Measurements from ENCODE around the gene WNT2.

The WNT2 gene

DNA sequence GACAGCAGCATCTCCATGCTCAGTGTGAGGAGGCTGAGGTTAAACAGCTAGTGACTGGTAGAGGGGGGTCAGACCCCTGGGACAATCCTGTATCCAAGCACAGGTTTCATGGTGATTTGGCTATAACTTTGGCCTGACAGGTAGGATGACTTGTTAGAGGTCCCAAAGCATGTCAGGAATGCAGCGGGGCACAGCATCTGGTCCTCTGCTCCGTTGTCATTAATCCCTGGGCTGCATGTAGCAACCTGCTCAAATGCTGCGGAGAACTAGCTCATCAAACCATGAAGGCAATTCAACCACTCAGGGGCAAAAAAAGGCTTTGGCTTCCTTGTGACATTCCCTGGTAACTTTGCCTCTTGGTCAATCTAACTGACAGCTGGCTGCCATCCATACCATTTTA, 26.8 kb downstream of the WNT2 start:
- Histone ChIP-seq H3K27ac (ENCODE audit: poor library complexity, severe bottlenecking) (no peak overlapping the region), H3K36me3 (ENCODE audit: low read depth) (no peaks in the 10 kb centered on the region), H3K4me1 (ENCODE audit: insufficient read depth, poor library complexity, severe bottlenecking) (no peaks in the 10 kb centered on the region), H3K9me3 (ENCODE audit: severe bottlenecking) (no peaks in the 10 kb centered on the region), H3K4me3 (ENCODE audit: severe bottlenecking) (no peak overlapping the region), H3K27me3 (ENCODE audit: insufficient read depth, poor library complexity, severe bottlenecking) (no peaks in the 10 kb centered on the region)
- ATAC-seq (ENCODE audit: low read depth) (peak; percentile 65; the same call in 2 of the 3 replicates), DNase-seq (ENCODE audit: low spot score) (no peak)
- TF ChIP-seq, protein P1, sequence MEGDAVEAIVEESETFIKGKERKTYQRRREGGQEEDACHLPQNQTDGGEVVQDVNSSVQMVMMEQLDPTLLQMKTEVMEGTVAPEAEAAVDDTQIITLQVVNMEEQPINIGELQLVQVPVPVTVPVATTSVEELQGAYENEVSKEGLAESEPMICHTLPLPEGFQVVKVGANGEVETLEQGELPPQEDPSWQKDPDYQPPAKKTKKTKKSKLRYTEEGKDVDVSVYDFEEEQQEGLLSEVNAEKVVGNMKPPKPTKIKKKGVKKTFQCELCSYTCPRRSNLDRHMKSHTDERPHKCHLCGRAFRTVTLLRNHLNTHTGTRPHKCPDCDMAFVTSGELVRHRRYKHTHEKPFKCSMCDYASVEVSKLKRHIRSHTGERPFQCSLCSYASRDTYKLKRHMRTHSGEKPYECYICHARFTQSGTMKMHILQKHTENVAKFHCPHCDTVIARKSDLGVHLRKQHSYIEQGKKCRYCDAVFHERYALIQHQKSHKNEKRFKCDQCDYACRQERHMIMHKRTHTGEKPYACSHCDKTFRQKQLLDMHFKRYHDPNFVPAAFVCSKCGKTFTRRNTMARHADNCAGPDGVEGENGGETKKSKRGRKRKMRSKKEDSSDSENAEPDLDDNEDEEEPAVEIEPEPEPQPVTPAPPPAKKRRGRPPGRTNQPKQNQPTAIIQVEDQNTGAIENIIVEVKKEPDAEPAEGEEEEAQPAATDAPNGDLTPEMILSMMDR (IDR thresholded peaks at IDR 0.05; ENCODE audit: poor library complexity, severe bottlenecking) = no peak

DNA sequence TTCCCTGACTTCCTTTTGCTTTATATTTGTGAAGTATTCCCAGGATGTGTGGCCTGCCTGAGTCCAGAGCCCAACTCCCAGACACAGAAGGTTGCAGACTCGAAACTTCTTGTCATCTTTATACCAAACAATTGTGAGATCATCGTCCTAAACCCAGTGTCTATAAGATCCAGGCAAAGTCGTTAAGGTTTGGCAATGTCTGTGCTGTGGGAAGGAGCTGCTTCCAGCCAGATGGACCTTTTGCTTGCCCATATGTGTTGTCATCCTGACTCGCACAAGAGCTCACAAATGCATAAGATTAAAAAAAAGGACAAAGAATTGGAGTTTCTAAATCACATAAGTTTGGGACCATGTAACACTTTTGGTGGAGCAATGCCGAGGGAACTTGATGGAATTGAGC, 37.0 kb downstream of the WNT2 start:
- H3K9me3 ChIP-seq (ENCODE audit: severe bottlenecking) = no peaks in the 10 kb centered on the region
- TF ChIP-seq, protein P1 (IDR thresholded peaks at IDR 0.05; ENCODE audit: poor library complexity, severe bottlenecking) = no peak
- no peaks in the 10 kb centered on the region for H3K36me3 ChIP-seq (ENCODE audit: low read depth)
- ATAC-seq (ENCODE audit: low read depth) (no peak), DNase-seq (ENCODE audit: low spot score) (no peak)
- no peak overlapping the region for H3K27ac ChIP-seq (ENCODE audit: poor library complexity, severe bottlenecking)
- H3K27me3 ChIP-seq (ENCODE audit: insufficient read depth, poor library complexity, severe bottlenecking) = no peaks in the 10 kb centered on the region
- no peaks in the 10 kb centered on the region for H3K4me1 ChIP-seq (ENCODE audit: insufficient read depth, poor library complexity, severe bottlenecking)
- H3K4me3 ChIP-seq (ENCODE audit: severe bottlenecking) = no peak overlapping the region

DNA sequence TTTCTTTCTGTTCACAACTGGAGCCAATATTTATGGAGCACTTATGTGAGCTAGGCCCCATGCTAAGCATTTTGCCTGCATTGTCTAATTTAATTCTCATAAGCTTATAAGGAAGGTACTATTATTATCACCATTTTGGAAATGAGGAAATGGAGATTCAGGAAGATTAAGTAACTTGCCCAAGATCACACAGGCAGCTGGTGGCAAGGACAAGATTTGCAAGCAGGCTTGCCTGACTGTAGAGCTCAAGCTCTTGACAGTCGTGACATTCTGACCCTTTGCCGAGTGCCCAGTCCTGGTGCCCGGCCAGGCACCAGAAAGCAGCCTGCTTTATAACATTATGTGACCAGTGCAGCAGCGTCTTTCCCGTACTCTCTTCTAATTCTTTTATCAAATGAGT, 38.2 kb downstream of the WNT2 start:
- H3K9me3 ChIP-seq (ENCODE audit: severe bottlenecking) = no peaks in the 10 kb centered on the region
- TF ChIP-seq, protein P1 (IDR thresholded peaks at IDR 0.05; ENCODE audit: poor library complexity, severe bottlenecking) = no peak
- DNase-seq (ENCODE audit: low spot score) = no peak
- no peaks in the 10 kb centered on the region for H3K4me1 ChIP-seq (ENCODE audit: insufficient read depth, poor library complexity, severe bottlenecking)
- no peaks in the 10 kb centered on the region for H3K27me3 ChIP-seq (ENCODE audit: insufficient read depth, poor library complexity, severe bottlenecking)
- H3K4me3 ChIP-seq (ENCODE audit: severe bottlenecking) = no peak overlapping the region
- ATAC-seq (ENCODE audit: low read depth) = no peak
- H3K36me3 ChIP-seq (ENCODE audit: low read depth) = no peaks in the 10 kb centered on the region
- no peak overlapping the region for H3K27ac ChIP-seq (ENCODE audit: poor library complexity, severe bottlenecking)

- H3K27ac ChIP-seq (ENCODE audit: poor library complexity, severe bottlenecking) = no peak overlapping the region
- no peak overlapping the region for H3K4me3 ChIP-seq (ENCODE audit: severe bottlenecking)
- H3K4me1 ChIP-seq (ENCODE audit: insufficient read depth, poor library complexity, severe bottlenecking) = no peaks in the 10 kb centered on the region
- H3K27me3 ChIP-seq (ENCODE audit: insufficient read depth, poor library complexity, severe bottlenecking) = no peaks in the 10 kb centered on the region
- no peaks in the 10 kb centered on the region for H3K36me3 ChIP-seq (ENCODE audit: low read depth)
- no peak for ATAC-seq (ENCODE audit: low read depth)
- H3K9me3 ChIP-seq (ENCODE audit: severe bottlenecking) = no peaks in the 10 kb centered on the region
- TF ChIP-seq, protein P1 (IDR thresholded peaks at IDR 0.05; ENCODE audit: poor library complexity, severe bottlenecking) = no peak
- no peak for DNase-seq (ENCODE audit: low spot score)
Measured at GRCh38 chr7:117283779-117284178, 39.1 kb downstream of the WNT2 start.

GRCh38 chr7:117283371-117283770, 39.5 kb downstream of the WNT2 start:
- DNase-seq (ENCODE audit: low spot score) = no peak
- TF ChIP-seq, protein P1 (IDR thresholded peaks at IDR 0.05; ENCODE audit: poor library complexity, severe bottlenecking) = no peak
- Histone ChIP-seq H3K27me3 (ENCODE audit: insufficient read depth, poor library complexity, severe bottlenecking) (no peaks in the 10 kb centered on the region), H3K4me1 (ENCODE audit: insufficient read depth, poor library complexity, severe bottlenecking) (no peaks in the 10 kb centered on the region), H3K4me3 (ENCODE audit: severe bottlenecking) (no peak overlapping the region), H3K36me3 (ENCODE audit: low read depth) (no peaks in the 10 kb centered on the region), H3K27ac (ENCODE audit: poor library complexity, severe bottlenecking) (no peak overlapping the region), H3K9me3 (ENCODE audit: severe bottlenecking) (no peaks in the 10 kb centered on the region)
- peak; percentile 19; the same call in 2 of the 3 replicates for ATAC-seq (ENCODE audit: low read depth)
